SK-N-SH (cell line): ENCODE data around the gene RPEL1. TPM values are rescaled to one million over a fixed set of nuclear protein-coding genes. Genes with fewer than 3 reads are reported as not detected.
"Not testable (repeated sequence)": the region's sequence is repeated elsewhere in the genome, so short reads cannot be mapped to it uniquely, and the experiment has no call there.

Experiments
- CTCF ChIA-PET: fragments of 300-600, 350-600 bp; formaldehyde crosslinking; extraction: SDS; loops from one replicate; lab custom pipeline; 2021; lab: Yijun Ruan, JAX
- POLR2A ChIA-PET: fragments of 350-600 bp; sonication (Branson Sonifier 250); formaldehyde crosslinking; extraction: SDS; loops from one replicate; lab custom pipeline; 2020; ENCODE audit warnings: antibody characterized with exemption, inconsistent platforms; lab: Yijun Ruan, JAX
- DNase-seq: peaks from one replicate; pipeline ENCODE4 v3.0.0; 2012
- H2AFZ ChIP-seq: fragments of 200-600 bp; sonication (generic); 2 replicates; pipeline ENCODE4 v1.8.1; 2016; ENCODE audit warnings: antibody characterized with exemption, mild to moderate bottlenecking, low read depth
- H3F3A ChIP-seq: fragments of 200-600 bp; sonication (generic); replicated peaks from 2 replicates; pipeline ENCODE3; 2016; ENCODE audit warnings: antibody characterized with exemption, mild to moderate bottlenecking; ENCODE audit not compliant: insufficient read depth
- H3K27ac ChIP-seq, 2 experiments: fragments of 200-500 bp in 1 of 2; fragments of 200-600 bp in 1 of 2; sonication (Bioruptor generic) in 1 of 2; sonication (generic), shearing (Covaris generic) in 1 of 2; 2 replicates each; pipeline versions ENCODE4 v1.5.1 to v1.6.1; 2014 to 2016; ENCODE audit warnings: low read depth in 2 of 2, inconsistent platforms in 1 of 2, low read length in 1 of 2, mild to moderate bottlenecking in 1 of 2, mixed read lengths in 1 of 2
- H3K27me3 ChIP-seq: fragments of 200-600 bp; sonication (generic), shearing (Covaris generic); 2 replicates; pipeline ENCODE4 v1.6.1; 2016; ENCODE audit warnings: mixed run types; ENCODE audit not compliant: insufficient read depth
- H3K36me3 ChIP-seq, 2 experiments: fragments of 200-500 bp in 1 of 2; fragments of 200-600 bp in 1 of 2; sonication (Bioruptor generic) in 1 of 2; sonication (generic) in 1 of 2; replicated peaks in 1 of 2; 2 replicates each; pipeline versions ENCODE3 to v1.5.1; 2014 to 2016; ENCODE audit warnings: low read length in 1 of 2, mild to moderate bottlenecking in 1 of 2; ENCODE audit not compliant: insufficient read depth in 2 of 2, control insufficient read depth in 1 of 2
- H3K4me1 ChIP-seq, 2 experiments: fragments of 200-500 bp in 1 of 2; fragments of 200-600 bp in 1 of 2; sonication (Bioruptor generic) in 1 of 2; sonication (generic), shearing (Covaris generic) in 1 of 2; 2 replicates each; pipeline versions ENCODE4 v1.5.1 to v1.6.1; 2014 to 2016; ENCODE audit warnings: low read depth in 1 of 2, low read length in 1 of 2, mixed run types in 1 of 2; ENCODE audit not compliant: insufficient read depth in 2 of 2, control insufficient read depth in 1 of 2
- H3K4me2 ChIP-seq: fragments of 200-600 bp; sonication (generic), shearing (Covaris generic); 2 replicates; pipeline ENCODE4 v1.6.1; 2017; ENCODE audit warnings: mixed run types
- H3K4me3 ChIP-seq, 2 experiments: fragments of 200-500 bp in 1 of 2; fragments of 200-600 bp in 1 of 2; sonication (Bioruptor generic) in 1 of 2; sonication (generic), shearing (Covaris generic) in 1 of 2; 2 replicates each; pipeline versions ENCODE4 v1.5.1 to v1.8.1; 2014 to 2016; ENCODE audit warnings: low read depth in 2 of 2, inconsistent platforms in 1 of 2, low read length in 1 of 2, mild to moderate bottlenecking in 1 of 2, mixed read lengths in 1 of 2, moderate library complexity in 1 of 2
- H3K79me2 ChIP-seq: fragments of 200-600 bp; sonication (generic); 2 replicates; pipeline ENCODE4 v1.8.1; 2017; ENCODE audit warnings: mild to moderate bottlenecking; ENCODE audit not compliant: insufficient read depth
- H3K9ac ChIP-seq: fragments of 200-600 bp; sonication (generic); 2 replicates; pipeline ENCODE4 v1.6.1; 2017; ENCODE audit warnings: mixed run types
- H3K9me2 ChIP-seq: fragments of 200-600 bp; sonication (generic); 2 replicates; pipeline ENCODE4 v1.6.1; 2017; ENCODE audit warnings: mixed run types
- H3K9me3 ChIP-seq: fragments of 200-600 bp; sonication (generic); 2 replicates; pipeline ENCODE4 v1.6.1; 2017; ENCODE audit warnings: mixed run types, mild to moderate bottlenecking, moderate library complexity
- H4K20me1 ChIP-seq: fragments of 200-600 bp; sonication (generic); 2 replicates; pipeline ENCODE4 v1.6.1; 2017; ENCODE audit warnings: mild to moderate bottlenecking, mixed run types; ENCODE audit not compliant: insufficient read depth
- CHD2 ChIP-seq: fragments of 150-350 bp; IDR thresholded peaks from 2 replicates; pipeline ENCODE4 v1.6.1; 2018; ENCODE audit warnings: low read length; ENCODE audit not compliant: partially characterized antibody
- FOSL2 ChIP-seq: IDR thresholded peaks from 2 replicates; pipeline ENCODE4 v1.4.0; 2012; ENCODE audit warnings: low read depth, mild to moderate bottlenecking, moderate library complexity, borderline replicate concordance
- FOXM1 ChIP-seq: IDR thresholded peaks from 2 replicates; pipeline ENCODE4 v1.4.0; 2012; ENCODE audit warnings: low read depth, mild to moderate bottlenecking
- JUND ChIP-seq: IDR thresholded peaks from 2 replicates; pipeline ENCODE4 v1.4.0; 2012
- MEF2A ChIP-seq: IDR thresholded peaks from 2 replicates; pipeline ENCODE4 v1.4.0; 2012; ENCODE audit warnings: low read depth, borderline replicate concordance
- NFIC ChIP-seq: IDR thresholded peaks from 2 replicates; pipeline ENCODE4 v1.4.0; 2012; ENCODE audit warnings: borderline replicate concordance
- POLR2AphosphoS5 ChIP-seq: IDR thresholded peaks from 2 replicates; pipeline ENCODE4 v1.6.1; 2012; ENCODE audit warnings: low read depth, low read length
- RAD21 ChIP-seq: IDR thresholded peaks from 2 replicates; pipeline ENCODE4 v1.6.1; 2012; ENCODE audit warnings: mild to moderate bottlenecking, low read length
- SMC3 ChIP-seq: IDR thresholded peaks from 2 replicates; pipeline ENCODE4 v1.6.1; 2012; ENCODE audit warnings: low read depth, low read length, improper control_type of control experiment
- TAF1 ChIP-seq: IDR thresholded peaks from 2 replicates; pipeline ENCODE4 v1.6.1; 2012; ENCODE audit warnings: low read depth, mild to moderate bottlenecking, low read length, moderate library complexity, borderline replicate concordance
- TCF12 ChIP-seq: IDR thresholded peaks from 2 replicates; pipeline ENCODE4 v1.4.0; 2012
- TEAD4 ChIP-seq: IDR thresholded peaks from 2 replicates; pipeline ENCODE4 v1.4.0; 2012; ENCODE audit warnings: mild to moderate bottlenecking, borderline replicate concordance; ENCODE audit not compliant: insufficient read depth
- YY1 ChIP-seq: IDR thresholded peaks from 2 replicates; pipeline ENCODE4 v1.4.0; 2012; ENCODE audit warnings: low read depth, mild to moderate bottlenecking
- WGBS: methylation state at CpG from one replicate; pipeline ENCODE4 v1.1.6; 2017; ENCODE audit warnings: low lambda C conversion rate; 5-methylcytosine and 5-hydroxymethylcytosine counted together
- polyA plus RNA-seq, 3 experiments: library from polyadenylated mRNA; depleted of rRNA; stranded (reverse); fragments of >200 nt; gene quantifications; 2 replicates each; pipeline ENCODE4 v1.2.3, GENCODE V29; 2012
- TF ChIP-seq, protein P1 (sequence below): IDR thresholded peaks from 2 replicates; pipeline ENCODE4 v1.6.1; 2012; ENCODE audit warnings: mild to moderate bottlenecking, low read depth, low read length, moderate library complexity
- TF ChIP-seq, protein P2 (sequence below): IDR thresholded peaks from 2 replicates; pipeline ENCODE4; 2012
- TF ChIP-seq, protein P3 (sequence below): IDR thresholded peaks from 2 replicates; pipeline ENCODE4 v1.4.0; 2012; ENCODE audit warnings: low read depth, borderline replicate concordance

Gene RPEL1
- polyA plus RNA-seq, 1 of the 3 experiments (the other 2 are of a cell fraction), result not detected

DNA sequence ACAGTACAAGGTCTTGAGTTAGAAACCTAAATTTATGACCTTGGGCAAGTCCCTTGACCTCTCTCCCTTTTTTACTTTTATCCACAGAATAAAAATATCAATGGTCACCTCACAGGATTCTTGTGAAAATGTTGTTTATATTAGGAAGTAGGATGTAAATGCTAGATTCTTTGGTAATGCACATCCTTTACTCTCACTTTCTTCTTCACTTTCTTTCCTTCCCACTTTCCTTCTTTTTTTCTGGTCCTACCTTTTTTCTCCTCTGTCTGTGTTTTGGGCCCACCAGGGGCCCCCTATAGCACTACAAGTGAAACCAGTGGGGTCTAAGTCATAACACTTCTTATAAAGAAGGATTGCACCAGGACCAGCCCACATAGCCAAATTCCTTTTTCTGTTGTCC is 12.1 kb downstream of the RPEL1 start:
- H3K27ac ChIP-seq, result no peak overlapping the region
- POLR2A ChIA-PET, result no interaction called here
- H3K79me2 ChIP-seq, result no peaks in the 10 kb centered on the region
- H3K9ac ChIP-seq, result no peak overlapping the region
- TF ChIP-seq TCF12, result no peak
- TF ChIP-seq YY1, result no peak
- TF ChIP-seq JUND, result no peak
- TF ChIP-seq TAF1, result no peak
- TF ChIP-seq MEF2A, result no peak
- TF ChIP-seq, protein P1, sequence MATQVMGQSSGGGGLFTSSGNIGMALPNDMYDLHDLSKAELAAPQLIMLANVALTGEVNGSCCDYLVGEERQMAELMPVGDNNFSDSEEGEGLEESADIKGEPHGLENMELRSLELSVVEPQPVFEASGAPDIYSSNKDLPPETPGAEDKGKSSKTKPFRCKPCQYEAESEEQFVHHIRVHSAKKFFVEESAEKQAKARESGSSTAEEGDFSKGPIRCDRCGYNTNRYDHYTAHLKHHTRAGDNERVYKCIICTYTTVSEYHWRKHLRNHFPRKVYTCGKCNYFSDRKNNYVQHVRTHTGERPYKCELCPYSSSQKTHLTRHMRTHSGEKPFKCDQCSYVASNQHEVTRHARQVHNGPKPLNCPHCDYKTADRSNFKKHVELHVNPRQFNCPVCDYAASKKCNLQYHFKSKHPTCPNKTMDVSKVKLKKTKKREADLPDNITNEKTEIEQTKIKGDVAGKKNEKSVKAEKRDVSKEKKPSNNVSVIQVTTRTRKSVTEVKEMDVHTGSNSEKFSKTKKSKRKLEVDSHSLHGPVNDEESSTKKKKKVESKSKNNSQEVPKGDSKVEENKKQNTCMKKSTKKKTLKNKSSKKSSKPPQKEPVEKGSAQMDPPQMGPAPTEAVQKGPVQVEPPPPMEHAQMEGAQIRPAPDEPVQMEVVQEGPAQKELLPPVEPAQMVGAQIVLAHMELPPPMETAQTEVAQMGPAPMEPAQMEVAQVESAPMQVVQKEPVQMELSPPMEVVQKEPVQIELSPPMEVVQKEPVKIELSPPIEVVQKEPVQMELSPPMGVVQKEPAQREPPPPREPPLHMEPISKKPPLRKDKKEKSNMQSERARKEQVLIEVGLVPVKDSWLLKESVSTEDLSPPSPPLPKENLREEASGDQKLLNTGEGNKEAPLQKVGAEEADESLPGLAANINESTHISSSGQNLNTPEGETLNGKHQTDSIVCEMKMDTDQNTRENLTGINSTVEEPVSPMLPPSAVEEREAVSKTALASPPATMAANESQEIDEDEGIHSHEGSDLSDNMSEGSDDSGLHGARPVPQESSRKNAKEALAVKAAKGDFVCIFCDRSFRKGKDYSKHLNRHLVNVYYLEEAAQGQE, result no peak
- no peak for TF ChIP-seq SMC3
- TF ChIP-seq FOXM1, result no peak
- TF ChIP-seq NFIC, result no peak
- no peak for TF ChIP-seq TEAD4
- TF ChIP-seq FOSL2, result no peak
- no peak for TF ChIP-seq RAD21
- TF ChIP-seq, protein P2, sequence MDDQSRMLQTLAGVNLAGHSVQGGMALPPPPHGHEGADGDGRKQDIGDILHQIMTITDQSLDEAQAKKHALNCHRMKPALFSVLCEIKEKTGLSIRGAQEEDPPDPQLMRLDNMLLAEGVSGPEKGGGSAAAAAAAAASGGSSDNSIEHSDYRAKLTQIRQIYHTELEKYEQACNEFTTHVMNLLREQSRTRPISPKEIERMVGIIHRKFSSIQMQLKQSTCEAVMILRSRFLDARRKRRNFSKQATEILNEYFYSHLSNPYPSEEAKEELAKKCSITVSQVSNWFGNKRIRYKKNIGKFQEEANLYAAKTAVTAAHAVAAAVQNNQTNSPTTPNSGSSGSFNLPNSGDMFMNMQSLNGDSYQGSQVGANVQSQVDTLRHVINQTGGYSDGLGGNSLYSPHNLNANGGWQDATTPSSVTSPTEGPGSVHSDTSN, result no peak
- TF ChIP-seq, protein P3, sequence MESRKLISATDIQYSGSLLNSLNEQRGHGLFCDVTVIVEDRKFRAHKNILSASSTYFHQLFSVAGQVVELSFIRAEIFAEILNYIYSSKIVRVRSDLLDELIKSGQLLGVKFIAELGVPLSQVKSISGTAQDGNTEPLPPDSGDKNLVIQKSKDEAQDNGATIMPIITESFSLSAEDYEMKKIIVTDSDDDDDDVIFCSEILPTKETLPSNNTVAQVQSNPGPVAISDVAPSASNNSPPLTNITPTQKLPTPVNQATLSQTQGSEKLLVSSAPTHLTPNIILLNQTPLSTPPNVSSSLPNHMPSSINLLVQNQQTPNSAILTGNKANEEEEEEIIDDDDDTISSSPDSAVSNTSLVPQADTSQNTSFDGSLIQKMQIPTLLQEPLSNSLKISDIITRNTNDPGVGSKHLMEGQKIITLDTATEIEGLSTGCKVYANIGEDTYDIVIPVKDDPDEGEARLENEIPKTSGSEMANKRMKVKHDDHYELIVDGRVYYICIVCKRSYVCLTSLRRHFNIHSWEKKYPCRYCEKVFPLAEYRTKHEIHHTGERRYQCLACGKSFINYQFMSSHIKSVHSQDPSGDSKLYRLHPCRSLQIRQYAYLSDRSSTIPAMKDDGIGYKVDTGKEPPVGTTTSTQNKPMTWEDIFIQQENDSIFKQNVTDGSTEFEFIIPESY, result no peak
- no peak for TF ChIP-seq CHD2
- no peak for TF ChIP-seq POLR2AphosphoS5
- H4K20me1 ChIP-seq, result no peaks in the 10 kb centered on the region
- peaks cover 4% of the 10 kb centered on the region for H3F3A ChIP-seq
- no peaks in the 10 kb centered on the region for H3K9me2 ChIP-seq
- CTCF ChIA-PET, result no interaction called here
- no peaks in the 10 kb centered on the region for H3K9me3 ChIP-seq
- H3K4me1 ChIP-seq, result no peaks in the 10 kb centered on the region
- H3K4me3 ChIP-seq, result no peak overlapping the region
- no peak overlapping the region for H3K4me2 ChIP-seq
- H2AFZ ChIP-seq, result no peak overlapping the region
- no peaks in the 10 kb centered on the region for H3K36me3 ChIP-seq
- no peak for DNase-seq
- H3K27me3 ChIP-seq, result no peaks in the 10 kb centered on the region

DNA sequence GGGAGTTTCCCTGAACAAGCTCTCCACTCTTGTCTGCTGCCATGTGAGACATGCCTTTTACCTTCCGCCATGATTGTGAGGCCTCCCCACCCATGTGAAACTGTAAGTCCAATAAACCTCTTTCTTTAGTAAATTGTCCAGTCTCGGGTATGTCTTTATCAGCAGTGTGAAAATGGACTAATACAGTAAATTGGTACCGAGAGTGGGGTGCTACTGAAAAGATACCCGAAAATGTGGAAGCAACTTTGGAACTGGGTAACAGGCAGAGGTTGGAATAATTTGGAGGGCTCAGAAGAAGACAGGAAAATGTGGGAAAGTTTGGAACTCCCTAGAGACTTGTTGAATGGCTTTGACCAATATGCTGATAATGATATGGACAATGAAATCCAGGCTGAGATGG is 13.2 kb downstream of the RPEL1 start:
- H3K9ac ChIP-seq, H3K9me3 ChIP-seq, H3K4me2 ChIP-seq, H3K79me2 ChIP-seq, H3K4me3 ChIP-seq, H2AFZ ChIP-seq, H3K27me3 ChIP-seq, POLR2A ChIA-PET, DNase-seq, H4K20me1 ChIP-seq, H3K4me1 ChIP-seq, H3K9me2 ChIP-seq, CTCF ChIA-PET, H3K36me3 ChIP-seq, H3F3A ChIP-seq, H3K27ac ChIP-seq: not testable (repeated sequence)
- 79% methylated on average over 4 of the region's 4 CpGs for WGBS
